ENCODE measurements around the gene SPSB2. TPM values are rescaled to one million over a fixed set of nuclear protein-coding genes. Genes with fewer than 3 reads are reported as not detected.

Gene SPSB2
- total and polyA plus RNA-seq, 9 donors, result 3.2 to 8.4 (median 6.7) TPM

DNA sequence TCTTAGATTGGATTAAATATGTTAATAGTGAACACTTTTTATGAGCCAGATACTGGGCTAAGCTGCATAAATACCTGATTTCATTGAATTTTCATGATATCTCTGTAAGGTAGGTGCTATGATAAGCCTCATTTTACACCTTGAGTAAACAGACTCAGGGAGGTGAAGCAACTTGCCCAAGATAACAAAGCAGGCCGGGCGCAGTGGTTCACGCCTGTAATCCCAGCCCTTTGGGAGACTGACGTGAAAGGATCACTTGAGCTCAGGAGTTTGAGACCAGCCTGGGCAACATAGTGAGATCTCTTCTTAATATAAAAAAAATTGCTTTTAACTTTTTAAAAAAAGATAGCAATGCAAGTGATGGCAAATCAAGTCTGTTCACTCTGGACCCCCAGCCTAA, 31.0 kb downstream of the SPSB2 start:
- Histone ChIP-seq H3K27me3 (ENCODE audit: control insufficient read depth, insufficient read depth, low read length) (no peaks in the 10 kb centered on the region), H3K9me3 (replicated peaks; ENCODE audit: control insufficient read depth, low read depth, low read length) (no peaks in the 10 kb centered on the region), H3K36me3 (ENCODE audit: control insufficient read depth, insufficient read depth, low read length) (peaks cover 58% of the 10 kb centered on the region), H3K4me1 (ENCODE audit: control insufficient read depth, insufficient read depth, low read length) (peaks cover 28% of the 10 kb centered on the region), H3K4me3 (ENCODE audit: low read length) (no peak overlapping the region), H3K27ac (ENCODE audit: low read length) (no peak overlapping the region)
- WGBS (ENCODE audit: insufficient coverage), result no CpG with 5 or more reads among the region's 4 CpGs
- DNase-seq, result no peak

GRCh38 chr12:6840761-6841515, 32.2 kb downstream of the SPSB2 start, which contains the start of gene GNB3:
TSS of gene GNB3 (plus strand) at chr12:6840925. CDS start at chr12:6841288, 363 bp downstream.
- no peak for DNase-seq
- Histone ChIP-seq H3K27me3 (ENCODE audit: control insufficient read depth, insufficient read depth, low read length) (no peaks in the 10 kb centered on the region), H3K27ac (ENCODE audit: low read length) (peak within 1 kb of the TSS; percentile 96), H3K36me3 (ENCODE audit: control insufficient read depth, insufficient read depth, low read length) (peaks cover 58% of the 10 kb centered on the region), H3K4me3 (ENCODE audit: low read length) (no peak within 1 kb of the TSS), H3K9me3 (replicated peaks; ENCODE audit: control insufficient read depth, low read depth, low read length) (no peaks in the 10 kb centered on the region), H3K4me1 (ENCODE audit: control insufficient read depth, insufficient read depth, low read length) (peaks cover 28% of the 10 kb centered on the region)
- WGBS (ENCODE audit: insufficient coverage), result 53% methylated on average over 19 of the region's 24 CpGs

- Histone ChIP-seq H3K27me3 (ENCODE audit: control insufficient read depth, insufficient read depth, low read length) (no peaks in the 10 kb centered on the region), H3K4me3 (ENCODE audit: low read length) (no peak overlapping the region), H3K4me1 (ENCODE audit: control insufficient read depth, insufficient read depth, low read length) (peaks cover 28% of the 10 kb centered on the region), H3K9me3 (replicated peaks; ENCODE audit: control insufficient read depth, low read depth, low read length) (no peaks in the 10 kb centered on the region), H3K27ac (ENCODE audit: low read length) (peak overlapping the region; percentile 96), H3K36me3 (ENCODE audit: control insufficient read depth, insufficient read depth, low read length) (peaks cover 57% of the 10 kb centered on the region)
- no peak for DNase-seq
- WGBS (ENCODE audit: insufficient coverage), result 50% methylated on average over 1 of the region's 1 CpG
Measured at GRCh38 chr12:6840330-6840729, 32.8 kb downstream of the SPSB2 start.

GRCh38 chr12:6839482-6840201, 33.5 kb downstream of the SPSB2 start:
- WGBS (ENCODE audit: insufficient coverage), result 56% methylated on average over 7 of the region's 10 CpGs
- Histone ChIP-seq H3K36me3 (ENCODE audit: control insufficient read depth, insufficient read depth, low read length) (peaks cover 55% of the 10 kb centered on the region), H3K9me3 (replicated peaks; ENCODE audit: control insufficient read depth, low read depth, low read length) (no peaks in the 10 kb centered on the region), H3K4me3 (ENCODE audit: low read length) (no peak overlapping the region), H3K4me1 (ENCODE audit: control insufficient read depth, insufficient read depth, low read length) (peaks cover 28% of the 10 kb centered on the region), H3K27ac (ENCODE audit: low read length) (peak overlapping the region; percentile 96), H3K27me3 (ENCODE audit: control insufficient read depth, insufficient read depth, low read length) (no peaks in the 10 kb centered on the region)
- DNase-seq, result peak; percentile 82

DNA sequence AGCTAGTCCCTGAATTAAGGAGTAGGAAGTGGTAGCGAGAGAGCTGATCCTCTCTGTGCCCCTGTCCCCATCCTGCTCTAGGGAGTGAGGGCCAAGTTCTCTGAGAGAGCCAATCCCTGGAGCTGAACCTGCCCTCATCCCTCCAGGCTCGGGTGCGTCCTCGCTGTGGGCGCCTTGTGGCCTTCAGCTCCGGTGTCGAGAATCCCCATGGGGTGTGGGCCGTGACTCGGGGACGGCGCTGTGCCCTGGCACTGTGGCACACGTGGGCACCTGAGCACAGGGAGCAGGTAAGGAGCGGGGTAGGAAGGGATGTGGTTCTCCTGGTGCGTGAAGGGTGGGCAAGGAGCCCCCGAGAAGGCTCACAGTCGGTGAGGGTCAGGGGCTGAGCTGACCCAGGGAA, 34.2 kb downstream of the SPSB2 start:
- Histone ChIP-seq H3K4me1 (ENCODE audit: control insufficient read depth, insufficient read depth, low read length) (peaks cover 28% of the 10 kb centered on the region), H3K4me3 (ENCODE audit: low read length) (no peak overlapping the region), H3K9me3 (replicated peaks; ENCODE audit: control insufficient read depth, low read depth, low read length) (no peaks in the 10 kb centered on the region), H3K27ac (ENCODE audit: low read length) (no peak overlapping the region), H3K36me3 (ENCODE audit: control insufficient read depth, insufficient read depth, low read length) (peaks cover 53% of the 10 kb centered on the region), H3K27me3 (ENCODE audit: control insufficient read depth, insufficient read depth, low read length) (no peaks in the 10 kb centered on the region)
- 88% methylated on average over 13 of the region's 16 CpGs for WGBS (ENCODE audit: insufficient coverage)
- no peak for DNase-seq

- Histone ChIP-seq H3K27me3 (ENCODE audit: control insufficient read depth, insufficient read depth, low read length) (no peaks in the 10 kb centered on the region), H3K9me3 (replicated peaks; ENCODE audit: control insufficient read depth, low read depth, low read length) (no peaks in the 10 kb centered on the region), H3K4me3 (ENCODE audit: low read length) (no peak overlapping the region), H3K36me3 (ENCODE audit: control insufficient read depth, insufficient read depth, low read length) (peaks cover 56% of the 10 kb centered on the region), H3K4me1 (ENCODE audit: control insufficient read depth, insufficient read depth, low read length) (peaks cover 28% of the 10 kb centered on the region), H3K27ac (ENCODE audit: low read length) (no peak overlapping the region)
- no peak for DNase-seq
- 82% methylated on average over 20 of the region's 26 CpGs for WGBS (ENCODE audit: insufficient coverage)
Measured at GRCh38 chr12:6837370-6838060, 35.6 kb downstream of the SPSB2 start.

DNA sequence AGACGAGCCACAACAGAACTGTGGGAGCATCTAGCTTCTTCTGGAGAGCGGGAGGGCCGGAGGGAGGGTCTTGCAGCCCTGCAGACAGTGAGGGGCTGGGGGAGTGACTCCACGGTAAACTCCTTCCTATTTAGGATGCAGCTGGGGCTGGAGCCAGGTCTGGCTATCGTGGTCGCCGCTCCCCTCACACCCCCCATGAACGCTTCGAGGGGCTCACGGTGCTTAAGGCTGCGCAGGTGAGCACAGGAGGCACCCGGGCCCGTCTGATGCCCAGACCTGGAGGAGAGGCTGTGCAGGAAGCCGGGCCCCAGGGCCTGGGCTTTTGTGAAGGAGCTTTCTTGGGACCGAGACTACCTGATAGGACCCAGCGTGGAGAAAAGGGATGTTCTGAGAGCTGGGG, 36.3 kb downstream of the SPSB2 start:
- Histone ChIP-seq H3K27me3 (ENCODE audit: control insufficient read depth, insufficient read depth, low read length) (no peaks in the 10 kb centered on the region), H3K27ac (ENCODE audit: low read length) (no peak overlapping the region), H3K4me1 (ENCODE audit: control insufficient read depth, insufficient read depth, low read length) (peaks cover 28% of the 10 kb centered on the region), H3K4me3 (ENCODE audit: low read length) (no peak overlapping the region), H3K9me3 (replicated peaks; ENCODE audit: control insufficient read depth, low read depth, low read length) (no peaks in the 10 kb centered on the region), H3K36me3 (ENCODE audit: control insufficient read depth, insufficient read depth, low read length) (peaks cover 63% of the 10 kb centered on the region)
- 90% methylated on average over 10 of the region's 16 CpGs for WGBS (ENCODE audit: insufficient coverage)
- no peak for DNase-seq

GRCh38 chr12:6834873-6835272, 38.2 kb downstream of the SPSB2 start:
- H3K4me3 ChIP-seq (ENCODE audit: low read length), result no peak overlapping the region
- 54% methylated on average over 1 of the region's 5 CpGs for WGBS (ENCODE audit: insufficient coverage)
- H3K27ac ChIP-seq (ENCODE audit: low read length), result no peak overlapping the region
- no peaks in the 10 kb centered on the region for H3K9me3 ChIP-seq (replicated peaks; ENCODE audit: control insufficient read depth, low read depth, low read length)
- H3K4me1 ChIP-seq (ENCODE audit: control insufficient read depth, insufficient read depth, low read length), result peaks cover 16% of the 10 kb centered on the region
- H3K36me3 ChIP-seq (ENCODE audit: control insufficient read depth, insufficient read depth, low read length), result peaks cover 78% of the 10 kb centered on the region
- DNase-seq, result no peak
- H3K27me3 ChIP-seq (ENCODE audit: control insufficient read depth, insufficient read depth, low read length), result no peaks in the 10 kb centered on the region

DNA sequence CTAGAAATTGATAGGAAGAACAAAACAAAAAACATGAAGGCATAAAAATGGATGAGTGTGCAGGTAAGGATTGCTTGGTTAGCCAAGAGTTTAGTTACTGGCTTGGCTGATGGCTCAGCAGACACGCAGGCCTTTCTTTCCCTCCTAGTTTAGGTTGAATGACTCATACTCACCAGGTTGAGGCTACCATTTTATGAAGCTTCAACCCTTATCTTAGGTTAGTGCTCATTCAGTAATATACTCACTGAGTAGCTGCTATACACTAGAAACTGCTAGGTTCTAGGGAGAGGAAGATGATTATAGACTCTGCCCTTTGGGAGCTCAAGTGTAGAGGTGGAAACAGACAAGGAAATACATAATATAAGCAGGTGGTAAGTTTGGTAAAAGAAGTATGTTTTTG, 38.8 kb downstream of the SPSB2 start:
- Histone ChIP-seq H3K27me3 (ENCODE audit: control insufficient read depth, insufficient read depth, low read length) (no peaks in the 10 kb centered on the region), H3K4me3 (ENCODE audit: low read length) (no peak overlapping the region), H3K4me1 (ENCODE audit: control insufficient read depth, insufficient read depth, low read length) (peaks cover 16% of the 10 kb centered on the region), H3K36me3 (ENCODE audit: control insufficient read depth, insufficient read depth, low read length) (peaks cover 76% of the 10 kb centered on the region), H3K9me3 (replicated peaks; ENCODE audit: control insufficient read depth, low read depth, low read length) (no peaks in the 10 kb centered on the region), H3K27ac (ENCODE audit: low read length) (no peak overlapping the region)
- no peak for DNase-seq
- WGBS (ENCODE audit: insufficient coverage), result no CpG with 5 or more reads among the region's 1 CpG
